Neural cell (in vitro differentiated cells): ENCODE measurements around the gene MLPH.

Experiments
- CTCF ChIP-seq: fragments of 450-650 bp; IDR thresholded peaks from 2 replicates; pipeline ENCODE4 v1.5.1; 2014; ENCODE audit warnings: antibody characterized with exemption, mild to moderate bottlenecking, moderate library complexity; ENCODE audit not compliant: poor library complexity, severe bottlenecking
- EZH2 ChIP-seq: fragments of 200-600, 300-800 bp; shearing (Covaris generic), sonication (generic); IDR thresholded peaks from 2 replicates; pipeline ENCODE4 v1.6.1; 2014; ENCODE audit warnings: antibody characterized with exemption, low read length, borderline replicate concordance, mild to moderate bottlenecking; ENCODE audit not compliant: insufficient read depth, poor library complexity, severe bottlenecking
- POLR2AphosphoS5 ChIP-seq: IDR thresholded peaks from 2 replicates; pipeline ENCODE4 v1.6.1; 2012
- RAD21 ChIP-seq: fragments of 450-650 bp; conservative IDR thresholded peaks from 2 replicates; pipeline ENCODE4 v1.6.1; 2014; ENCODE audit warnings: antibody characterized with exemption, mild to moderate bottlenecking, moderate library complexity
- REST ChIP-seq: IDR thresholded peaks from 2 replicates; pipeline ENCODE4 v1.6.1; 2012; ENCODE audit warnings: borderline replicate concordance

GRCh38 chr2:237480988-237481525 is 6.0 kb upstream of the MLPH start:
- TF ChIP-seq CTCF (no peak), POLR2AphosphoS5 (no peak), RAD21 (no peak), EZH2 (no peak), REST (no peak)
